Suppressor macrophage treated with lipopolysaccharide for 4 hours (primary cell): ENCODE measurements around the gene ALG14.
"Not testable (repeated sequence)": the region's sequence is repeated elsewhere in the genome, so short reads cannot be mapped to it uniquely, and the experiment has no call there.

Experiments used
- DNase-seq: peaks from one replicate; pipeline ENCODE4 v3.0.0-alpha.2; 2020

Gene ALG14

DNA sequence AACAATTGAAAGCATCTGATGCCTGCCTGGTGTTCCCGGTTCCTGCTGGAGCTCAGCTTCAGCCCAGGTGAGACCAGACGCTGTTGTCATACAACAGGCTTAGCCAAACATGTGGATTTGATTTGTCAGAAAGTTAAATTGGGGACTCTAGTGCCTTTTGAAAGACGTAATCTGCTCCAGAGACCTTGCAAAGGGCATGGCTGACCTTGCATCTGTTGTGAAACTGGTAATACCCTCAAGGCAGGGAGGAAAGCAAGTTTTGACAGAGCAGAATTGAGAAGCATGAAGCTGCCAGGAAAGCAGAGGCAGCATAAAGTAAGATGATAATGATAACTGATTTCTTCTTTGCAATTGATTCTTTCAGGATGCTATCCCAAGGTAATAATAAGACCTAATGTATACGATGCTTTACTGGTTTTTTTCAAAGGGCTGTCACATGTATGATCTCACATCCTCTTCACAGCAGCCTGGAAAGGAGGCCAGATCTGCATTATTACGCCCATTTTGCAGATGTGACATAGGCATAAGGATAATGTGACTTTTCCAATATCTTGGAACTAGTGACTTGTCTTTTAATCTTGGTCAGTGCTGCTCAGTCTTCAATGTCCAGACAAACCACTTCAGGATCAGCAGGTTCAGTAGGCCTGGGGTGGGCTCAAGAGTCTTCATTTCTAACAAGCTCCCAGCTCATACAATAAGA is 121.1 kb downstream of the ALG14 start:
- DNase-seq, result no peak

DNA sequence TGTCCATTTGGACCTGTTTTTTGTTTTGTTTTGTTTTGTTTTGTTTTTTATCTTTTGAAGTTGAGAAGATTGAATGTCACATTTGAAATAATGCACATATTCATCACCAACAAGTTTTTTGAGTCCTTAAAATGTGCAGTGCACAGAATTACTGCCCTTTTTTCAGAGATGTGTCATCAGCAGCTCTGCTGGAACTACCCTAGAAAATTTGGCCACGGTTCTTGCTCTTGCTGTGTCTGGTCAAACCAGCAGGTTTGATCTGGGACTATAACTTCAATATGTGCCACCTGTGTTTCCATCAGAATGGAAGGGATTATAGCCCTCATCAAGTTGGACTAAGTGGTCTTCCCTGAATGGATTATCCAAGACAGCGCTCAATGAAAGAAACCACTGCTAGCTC is 121.7 kb downstream of the ALG14 start:
- DNase-seq, result no peak

DNA sequence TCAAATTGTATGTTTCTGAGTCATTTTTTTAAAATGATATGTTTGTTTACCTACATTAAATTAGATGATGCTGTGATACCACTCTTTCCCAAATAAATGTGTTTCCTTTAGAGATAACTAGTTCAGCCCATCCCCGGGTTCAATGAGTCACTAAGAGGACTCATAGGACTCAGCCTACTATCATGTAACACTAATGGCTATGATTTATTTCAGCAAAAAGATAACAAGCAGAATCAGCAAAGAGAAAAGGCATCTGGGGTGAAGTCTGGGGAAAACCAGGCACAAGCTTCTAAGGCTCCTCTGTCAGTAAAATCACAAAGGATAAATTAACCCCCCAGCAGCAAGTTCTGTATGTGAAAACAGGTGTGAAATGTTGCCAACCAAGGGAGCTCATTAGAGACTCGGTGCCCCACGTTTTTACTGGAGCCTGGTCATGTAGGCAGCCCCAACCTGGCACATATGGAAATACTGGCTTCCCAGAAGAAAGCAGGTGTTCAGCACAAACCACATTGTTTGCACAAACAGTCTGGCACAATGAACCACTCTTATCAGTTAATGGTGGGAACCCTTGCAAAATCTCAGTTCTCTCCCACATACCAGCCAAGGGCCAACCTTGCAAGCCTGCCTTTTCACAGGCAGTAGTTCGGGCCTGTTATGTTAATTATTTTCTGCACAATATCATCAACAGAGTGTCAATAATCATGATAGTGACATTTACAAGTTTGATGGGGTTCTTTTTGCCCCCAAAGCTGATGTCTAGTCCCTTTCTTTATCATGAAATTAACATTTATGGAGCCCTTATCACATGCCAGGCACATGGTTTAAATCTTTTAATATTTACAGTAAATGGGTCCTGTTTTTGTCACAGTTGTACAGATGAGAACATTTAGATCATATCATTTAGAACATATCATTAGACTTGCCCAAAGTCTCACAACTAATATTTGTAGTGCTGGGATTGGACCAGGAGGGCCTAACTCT is 122.8 kb downstream of the ALG14 start:
- no peak for DNase-seq

DNA sequence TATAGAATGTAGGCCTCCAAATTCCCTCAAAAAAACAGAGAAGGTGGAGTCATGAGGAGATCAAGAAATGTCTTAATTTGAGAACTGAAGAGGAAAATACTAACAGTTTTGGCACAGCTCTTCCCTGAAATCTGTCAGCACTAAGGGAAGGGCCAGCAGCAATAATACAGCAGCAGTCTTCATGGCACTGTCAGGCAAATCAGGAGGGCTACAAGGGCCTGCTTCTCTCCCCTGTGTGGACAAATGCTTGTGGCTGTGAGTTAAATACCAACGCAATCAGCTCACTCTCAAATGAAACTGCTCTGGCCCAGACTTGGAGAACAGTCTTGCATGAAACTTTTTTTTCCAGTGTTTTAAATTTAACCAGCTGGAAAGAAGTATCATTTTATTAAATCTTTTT is 125.3 kb downstream of the ALG14 start:
- no peak for DNase-seq

DNA sequence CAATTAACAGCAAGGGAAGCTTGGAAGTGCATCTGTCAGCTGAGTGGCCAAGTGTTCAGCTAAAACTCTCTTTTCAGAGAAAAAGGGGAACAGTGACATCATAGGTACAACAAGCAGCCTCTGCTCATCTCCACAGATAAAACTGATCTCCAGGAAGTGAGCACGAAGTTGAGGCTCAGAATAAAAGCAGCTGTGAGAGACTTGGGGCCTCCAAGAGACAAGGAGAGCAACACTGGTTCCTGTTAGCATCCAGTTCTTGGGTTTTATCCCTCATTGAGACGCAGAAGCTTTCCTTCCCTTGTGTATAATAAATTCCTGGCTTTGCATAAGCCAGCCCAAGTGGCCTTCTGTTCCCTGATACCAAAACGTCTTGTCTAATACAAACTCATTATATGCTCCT is 125.9 kb downstream of the ALG14 start:
- DNase-seq, result no peak

DNA sequence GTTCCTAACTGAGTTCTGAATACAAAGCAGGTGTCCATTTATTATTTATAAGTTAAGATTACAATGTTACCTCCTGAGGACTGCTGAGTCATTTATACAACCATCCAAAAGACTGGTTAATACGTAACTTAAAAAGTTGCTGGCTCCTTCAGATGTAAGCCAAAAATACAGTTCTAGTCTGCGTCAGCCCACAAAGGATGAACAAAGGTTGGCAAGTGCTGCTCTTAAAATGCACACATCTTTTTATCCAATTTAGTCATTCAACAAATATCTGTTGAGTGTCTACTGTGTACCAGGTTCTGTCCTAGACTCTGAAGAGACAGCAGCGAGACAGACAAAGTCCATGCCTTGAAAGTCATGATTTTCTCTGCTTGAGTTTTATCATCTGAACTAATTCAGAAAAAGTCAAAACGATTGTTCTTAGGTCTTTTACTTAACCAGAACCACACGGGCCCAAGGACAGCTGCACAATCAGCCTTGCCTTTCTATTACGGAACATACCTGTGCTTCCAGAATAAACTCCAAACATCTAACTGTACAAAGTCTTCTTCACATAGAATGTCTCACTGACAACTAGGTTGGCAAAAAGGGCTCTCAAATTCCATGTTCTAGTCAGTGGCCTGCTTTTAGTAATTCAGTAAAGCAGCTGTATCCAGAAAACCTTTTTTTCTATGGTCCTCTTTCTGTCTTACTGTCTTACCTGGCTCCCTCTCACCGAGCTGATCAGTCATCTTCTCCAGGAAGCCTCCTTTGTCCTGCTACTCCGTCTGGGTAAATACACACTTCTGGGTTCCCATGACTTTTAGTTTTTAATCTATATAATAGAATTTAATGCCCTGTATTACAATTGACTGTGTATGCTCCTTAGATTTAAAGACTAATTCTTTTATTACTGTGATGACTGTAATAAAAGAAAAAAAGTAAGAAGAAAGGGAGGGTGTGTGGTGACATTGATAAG is 130.3 kb downstream of the ALG14 start:
- no peak for DNase-seq

DNA sequence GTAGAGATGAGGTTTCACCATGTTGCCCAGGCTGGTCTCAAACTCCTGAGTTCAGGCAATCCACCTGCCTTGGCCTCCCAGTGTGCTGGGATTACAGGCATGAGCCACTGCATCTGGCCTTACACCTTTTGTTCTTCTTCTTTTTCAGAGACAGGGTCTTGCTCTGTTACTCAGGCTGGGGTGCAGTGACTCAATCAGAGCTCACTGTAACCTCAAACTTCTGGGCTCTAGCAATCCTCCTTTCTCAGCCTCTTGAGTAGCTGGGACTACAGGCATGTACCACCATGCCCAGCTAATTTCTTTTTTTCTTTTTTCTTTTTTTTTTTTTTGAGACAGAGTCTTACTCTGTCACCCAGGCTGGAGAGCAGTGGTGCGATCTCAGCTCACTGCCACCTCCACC is 131.3 kb downstream of the ALG14 start:
- DNase-seq, result not testable (repeated sequence)

DNA sequence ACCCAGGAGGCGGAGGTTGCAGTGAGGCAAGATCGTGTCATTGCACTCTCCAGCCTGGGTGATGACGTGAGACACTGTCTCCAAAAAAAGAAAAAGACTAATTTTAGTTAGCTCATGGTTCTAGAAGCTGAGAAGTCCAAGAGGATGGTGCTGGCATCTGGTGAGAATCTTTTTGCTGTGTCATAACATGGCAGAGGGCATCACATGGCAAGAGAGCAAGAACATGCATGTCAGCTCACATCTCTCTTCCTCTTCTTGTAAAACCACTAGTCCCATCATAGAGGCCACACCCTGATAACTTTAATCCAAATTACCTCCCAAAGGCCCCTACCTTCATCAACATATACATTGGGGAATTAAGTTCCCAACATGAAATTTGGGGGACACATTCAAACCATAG is 132.0 kb downstream of the ALG14 start:
- no peak for DNase-seq

DNA sequence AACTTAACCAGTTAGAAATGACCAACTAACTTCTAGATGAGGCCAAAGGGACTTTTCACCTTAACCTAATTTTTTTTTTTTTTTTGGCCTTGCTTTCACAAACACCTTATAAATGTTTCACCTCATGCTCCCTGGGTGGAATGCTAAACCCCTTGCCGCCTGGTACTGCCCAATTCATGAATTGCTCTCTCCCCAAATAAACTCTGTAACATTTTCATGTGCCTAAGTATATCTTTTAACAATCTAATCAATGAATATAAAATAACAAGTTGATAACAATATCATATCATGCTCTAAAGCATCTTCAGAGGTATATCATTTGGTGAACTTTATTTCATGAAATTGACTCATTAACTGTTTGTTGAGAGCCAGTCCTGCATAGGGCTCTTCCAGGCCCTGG is 134.9 kb downstream of the ALG14 start:
- no peak for DNase-seq

DNA sequence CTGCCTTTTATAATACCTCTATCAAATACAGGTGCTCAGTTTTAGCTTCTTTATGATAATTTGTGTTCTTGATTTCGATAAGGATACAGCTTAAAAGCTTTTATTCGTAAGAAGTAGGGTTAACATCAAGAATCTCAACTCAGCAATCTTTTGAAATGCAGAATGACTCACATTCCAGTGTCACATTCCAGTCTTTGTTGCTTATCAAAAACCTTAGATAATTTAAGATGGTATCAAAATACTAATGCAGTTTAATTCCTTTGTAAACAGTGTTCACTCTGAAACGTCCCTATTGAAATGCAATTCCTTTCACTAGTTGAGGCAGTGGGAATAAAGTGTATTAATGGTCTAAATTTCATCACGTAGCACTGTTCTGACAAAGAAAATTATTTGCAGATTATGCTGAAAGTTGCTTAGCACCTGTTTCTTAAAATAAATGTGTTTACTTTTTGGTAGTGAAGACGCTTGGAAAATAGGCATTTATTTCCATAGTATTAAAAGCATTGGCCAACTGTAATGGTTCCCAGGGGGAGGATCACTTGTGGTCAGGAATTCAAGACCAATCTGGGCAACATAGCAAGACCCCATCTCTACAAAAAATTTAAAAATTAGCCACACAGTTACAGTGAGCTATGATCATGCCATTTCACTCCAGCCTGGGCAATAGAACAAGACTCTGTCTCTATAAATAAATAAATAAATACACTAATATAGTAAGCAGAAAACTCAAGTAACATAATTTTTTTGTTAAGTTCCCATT is 135.7 kb downstream of the ALG14 start:
- DNase-seq, result no peak

DNA sequence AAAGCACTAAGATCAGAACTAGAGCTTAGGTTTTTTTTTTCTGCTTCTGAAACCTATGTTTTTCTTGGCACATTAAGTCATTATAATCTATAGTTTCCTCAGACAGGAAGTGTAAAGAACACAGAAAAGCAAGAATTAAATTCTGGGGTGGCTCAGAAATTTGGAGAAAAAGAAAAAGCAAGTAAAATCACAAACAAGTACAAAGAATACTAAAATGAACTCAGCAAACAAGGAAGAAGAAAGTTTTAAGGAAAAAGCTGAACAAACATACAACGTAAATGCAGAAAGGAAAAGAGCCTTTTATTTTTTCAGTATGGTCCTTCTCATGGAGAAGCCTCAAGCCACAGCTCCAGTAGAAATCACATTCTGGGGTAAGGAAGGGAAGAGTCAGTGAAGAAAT is 137.3 kb downstream of the ALG14 start:
- DNase-seq, result no peak

DNA sequence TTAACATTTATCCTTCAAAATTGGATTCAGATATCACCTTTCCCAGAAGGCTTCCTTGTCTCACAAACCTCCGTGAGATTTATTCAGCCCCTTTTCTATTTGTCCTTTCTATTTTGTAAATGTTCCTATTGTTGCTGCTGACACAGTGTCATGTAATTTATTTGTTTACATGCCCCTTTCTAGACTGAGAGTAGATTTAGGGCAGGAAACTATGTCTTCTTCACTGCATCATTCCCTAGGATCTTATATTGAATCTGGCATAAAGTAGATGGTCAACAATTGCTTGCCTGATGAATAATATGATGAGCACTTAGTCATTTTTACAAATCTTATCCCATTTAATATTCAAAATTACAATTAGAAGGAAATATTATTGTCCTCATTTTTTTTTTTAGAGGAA is 137.7 kb downstream of the ALG14 start:
- DNase-seq, result no peak

DNA sequence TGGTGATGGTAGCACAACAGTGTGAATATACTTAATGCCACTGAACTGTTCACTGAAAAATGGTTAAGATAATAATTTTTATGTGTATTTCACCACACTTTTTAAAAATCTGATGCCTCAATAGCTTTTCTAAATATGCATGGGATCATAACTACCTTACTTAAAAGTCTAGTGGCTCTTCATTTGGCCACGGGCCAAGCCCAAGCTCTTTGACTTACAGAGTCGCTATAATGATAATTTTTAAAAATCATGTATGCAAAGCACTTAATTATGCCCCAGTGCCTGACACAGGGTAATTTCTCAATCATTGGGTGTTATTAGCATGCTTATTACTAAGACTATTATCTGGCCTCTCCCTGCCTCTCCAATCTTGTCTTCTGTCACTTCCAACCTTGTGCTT is 138.2 kb downstream of the ALG14 start:
- no peak for DNase-seq

DNA sequence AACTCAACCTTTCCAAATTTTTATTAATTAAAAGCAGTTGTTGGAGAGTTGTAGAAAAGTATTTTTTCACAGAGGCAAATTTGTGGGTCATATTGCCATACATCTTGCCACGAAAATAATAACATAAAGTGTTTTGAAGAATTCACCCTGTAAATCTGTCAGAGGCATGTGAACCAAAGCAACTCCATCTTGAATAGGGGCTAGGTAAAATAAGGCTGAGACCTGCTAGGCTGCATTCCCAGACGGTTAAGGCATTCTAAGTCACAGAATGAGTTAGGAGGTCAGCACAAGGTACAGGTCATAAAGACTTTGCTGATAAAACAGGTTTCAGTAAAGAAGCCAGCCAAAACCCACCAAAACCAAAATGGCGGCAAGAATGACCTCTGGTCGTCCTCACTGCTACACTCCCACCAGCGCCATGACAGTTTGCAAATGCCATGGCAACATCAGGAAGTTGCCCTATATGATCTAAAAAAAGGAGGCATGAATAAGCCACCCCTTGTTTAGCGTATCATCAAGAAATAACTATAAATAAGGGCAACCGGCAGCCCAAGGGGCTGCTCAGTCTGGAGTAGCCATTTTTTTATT is 141.4 kb downstream of the ALG14 start:
- DNase-seq, result no peak

DNA sequence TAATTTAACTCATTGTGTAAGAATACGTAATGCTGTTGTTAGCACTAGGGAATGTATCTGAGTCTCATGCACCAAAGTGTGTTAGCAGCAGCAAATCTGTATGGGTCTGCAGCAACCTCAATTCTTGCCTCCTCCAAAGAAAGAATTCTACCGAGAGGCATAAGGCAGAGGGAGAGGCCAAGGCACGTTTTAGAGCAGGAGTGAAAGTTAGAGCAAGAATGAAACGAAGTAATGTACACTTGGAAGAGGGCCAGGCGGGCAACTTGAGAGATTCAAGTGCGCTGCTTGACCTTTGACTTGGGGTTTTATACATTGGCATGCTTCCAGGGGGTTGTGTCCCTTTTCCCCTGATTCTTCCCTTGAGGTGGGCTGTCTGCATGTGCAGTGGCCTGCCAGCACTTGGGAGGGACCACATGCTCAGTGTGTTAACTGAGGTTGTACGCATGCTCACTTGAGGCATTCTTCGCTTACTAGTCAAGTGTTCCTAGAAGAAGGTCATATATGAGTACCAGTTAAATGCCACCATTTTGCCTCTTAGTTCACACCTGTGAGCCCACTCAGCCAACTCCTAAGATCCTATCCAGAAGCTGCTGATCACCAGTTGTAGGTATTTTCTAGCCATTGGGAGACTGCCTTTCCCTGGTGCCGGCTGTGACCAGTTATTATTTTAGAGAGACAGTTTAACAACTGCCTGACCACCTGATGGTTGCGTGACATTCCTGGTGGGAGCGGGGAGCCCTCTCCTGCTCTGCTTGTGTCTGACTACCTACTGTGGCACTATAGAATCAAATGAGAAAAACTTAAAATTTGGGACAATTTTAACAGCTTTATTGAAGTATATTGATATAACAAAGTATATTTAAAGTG is 143.2 kb downstream of the ALG14 start:
- DNase-seq, result no peak

DNA sequence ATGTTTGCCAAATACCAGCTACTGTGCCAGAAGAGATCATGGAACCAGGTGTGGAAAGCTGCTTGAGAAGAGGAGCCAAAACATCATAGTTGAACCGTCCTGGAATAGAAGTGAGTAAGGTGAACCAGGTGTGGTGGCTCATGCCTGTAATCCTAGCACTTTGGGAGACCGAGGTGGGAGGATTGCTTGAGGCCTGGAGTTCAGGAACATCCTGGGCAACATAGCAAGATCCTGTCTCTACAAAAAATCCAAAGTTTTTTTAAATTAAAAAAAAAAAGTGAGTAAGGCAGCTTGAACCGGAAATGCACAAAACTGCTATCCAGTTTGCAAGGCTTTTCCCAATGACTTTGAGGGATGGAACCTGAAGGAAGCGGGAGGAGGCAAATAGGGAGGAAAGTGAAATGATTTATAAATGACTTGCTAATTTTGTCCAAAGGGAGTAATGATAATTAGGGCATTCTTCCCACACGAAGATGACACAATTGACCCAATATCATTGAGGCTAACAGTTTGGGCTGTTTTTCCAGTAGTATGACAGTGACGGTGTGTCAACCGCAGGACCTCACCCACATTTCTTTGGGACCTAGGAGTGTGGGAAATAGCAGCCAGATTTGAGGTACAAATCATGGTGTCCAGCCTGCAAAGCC is 144.3 kb downstream of the ALG14 start:
- no peak for DNase-seq

DNA sequence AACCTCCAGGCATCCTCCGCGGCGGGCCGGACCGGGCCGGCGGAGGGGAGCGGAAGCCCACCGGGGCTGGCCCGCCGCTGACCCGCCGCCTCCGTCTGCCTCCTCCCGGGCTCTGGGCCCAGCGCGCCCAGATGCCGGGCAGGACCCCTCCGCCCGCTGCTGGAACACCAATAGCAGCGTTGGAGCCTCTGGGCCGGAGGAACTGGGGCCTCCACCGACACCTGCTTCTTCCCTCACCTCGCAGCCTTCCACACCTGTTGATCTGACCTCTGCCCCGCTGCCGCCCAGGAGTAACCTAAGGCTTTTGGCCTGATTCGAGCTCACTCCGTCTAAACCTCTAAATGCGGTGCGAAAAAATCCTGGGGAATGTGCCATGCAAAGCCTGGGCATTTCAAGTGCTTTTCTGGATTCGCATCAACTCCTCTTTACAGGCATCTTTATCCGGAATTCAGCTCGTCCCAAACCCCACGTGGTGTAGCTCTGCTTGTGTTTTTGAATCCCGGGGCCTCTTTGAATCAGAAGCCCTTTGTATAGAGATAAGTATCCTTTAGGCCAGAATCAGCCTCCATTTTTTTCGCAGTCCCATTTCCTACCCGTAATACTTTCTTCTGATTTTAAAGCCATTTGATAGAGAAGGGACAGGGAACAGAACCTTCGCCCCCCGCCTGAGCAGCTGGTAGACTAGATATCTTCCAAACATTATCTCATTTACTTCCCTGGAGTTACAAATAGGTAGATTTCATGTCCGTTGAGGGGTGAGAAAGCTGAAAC is 145.2 kb downstream of the ALG14 start:
- no peak for DNase-seq

DNA sequence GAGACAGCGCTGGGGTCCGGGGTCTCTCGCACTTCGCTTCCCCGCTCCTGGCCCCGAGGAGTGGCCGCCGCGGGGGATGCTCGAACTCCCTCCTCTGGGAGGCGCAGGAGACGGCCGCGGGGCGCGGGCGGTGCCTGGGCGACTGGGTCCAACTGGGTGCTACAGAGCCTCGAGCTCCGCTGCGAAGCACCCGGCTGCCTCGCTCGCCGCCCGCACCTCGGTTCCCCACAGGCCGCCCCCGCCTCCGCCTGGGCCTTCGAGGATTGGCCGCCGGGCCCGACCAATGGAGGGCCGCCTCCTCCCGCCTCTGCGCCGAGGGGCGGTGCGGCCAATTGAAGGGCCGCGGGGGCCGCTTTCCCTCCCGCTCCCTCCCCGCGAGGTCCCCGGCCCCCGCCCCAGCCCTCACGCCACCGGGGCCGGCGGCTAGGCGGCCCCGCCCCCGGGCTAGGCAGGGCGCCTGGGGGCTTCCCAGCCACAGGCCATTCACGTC is 145.8 kb downstream of the ALG14 start, which contains the start of gene CNN3:
TSS of gene CNN3 (minus strand) at position 196 of the 490 bp plus-strand sequence. CDS start 216 bp downstream, outside the sequence.
- DNase-seq, result peak; percentile 34
